Stimulated activated naive B cell treated with anti-CD40 and anti-IgM and Interleukin-4, amounts not matched to agents 10 μg/mL and 1 μg/mL and 100 μg/mL, for 72 hours (primary cell): ENCODE data around the gene ZNF764.
A peak's percentile ranks its signal among the peaks of the same experiment; 100 is the strongest.

ENCODE experiments used
- ATAC-seq, 2 donors: fragments of 150-1000 bp; cut with Tn5 transposase; replicated peaks; 2 replicates each; pipeline ENCODE4 v1.10.0; 2021; ENCODE audit warnings: moderate library complexity in 1 of 2
- DNase-seq: peaks from one replicate; pipeline ENCODE4 v3.0.0; 2021
- H3K27ac Mint-ChIP-seq: one replicate; pipeline ENCODE4 v1.8.0; 2022; ENCODE audit warnings: mild to moderate bottlenecking, mixed read lengths
- H3K27me3 Mint-ChIP-seq, 2 donors: one replicate each; pipeline ENCODE4 v1.8.0; 2022; ENCODE audit warnings: mixed read lengths in 2 of 2
- H3K36me3 Mint-ChIP-seq, 2 donors: one replicate each; pipeline ENCODE4 v1.8.0; 2022; ENCODE audit warnings: mixed read lengths in 2 of 2, mild to moderate bottlenecking in 1 of 2
- H3K4me1 Mint-ChIP-seq, 2 donors: one replicate each; pipeline ENCODE4 v1.8.0; 2022; ENCODE audit warnings: mixed read lengths in 2 of 2, mild to moderate bottlenecking in 1 of 2
- H3K4me3 Mint-ChIP-seq, 2 donors: one replicate each; pipeline ENCODE4 v1.8.0; 2022; ENCODE audit warnings: mild to moderate bottlenecking in 2 of 2, mixed read lengths in 2 of 2, moderate library complexity in 1 of 2
- H3K9me3 Mint-ChIP-seq, 2 donors: one replicate each; pipeline ENCODE4 v1.8.0; 2022; ENCODE audit warnings: mixed read lengths in 2 of 2, mild to moderate bottlenecking in 1 of 2

ZNF764 gene

DNA sequence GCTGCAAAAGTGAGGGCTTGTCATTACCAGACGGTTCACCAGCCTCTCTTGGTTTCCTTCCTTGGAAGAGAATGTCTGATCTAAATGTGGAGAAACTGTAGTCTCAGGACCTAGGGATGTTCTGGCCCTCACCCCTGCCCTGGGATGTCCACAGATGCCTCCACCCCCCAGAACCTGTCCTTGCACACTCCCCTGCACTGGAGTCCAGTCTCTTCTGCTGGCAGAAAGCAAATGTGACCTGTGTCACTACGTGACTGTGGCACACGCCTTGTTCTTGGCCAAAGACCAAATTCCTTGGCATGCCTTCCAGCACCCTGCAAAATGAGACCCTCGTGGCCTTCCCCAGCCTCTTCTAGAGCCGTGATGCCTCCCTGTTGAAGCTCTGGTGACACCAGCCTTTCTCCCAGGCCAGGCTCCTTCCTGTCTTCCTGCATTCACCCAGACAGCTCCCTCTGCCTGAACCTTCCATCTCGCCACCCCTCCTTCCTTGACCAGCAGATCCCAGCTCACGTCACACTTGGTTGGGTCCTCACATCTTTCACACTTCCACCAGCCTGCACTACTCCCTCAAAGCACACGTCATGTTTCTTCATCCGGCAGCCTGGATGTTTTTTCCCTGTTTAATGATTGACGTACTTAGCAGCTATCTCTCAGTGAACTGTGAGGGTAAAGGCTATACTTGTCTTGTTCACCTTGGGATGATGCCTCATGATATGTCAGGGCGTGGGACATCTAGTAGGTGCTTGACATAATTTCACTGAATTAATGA, 36.1 kb downstream of the ZNF764 start:
- no peaks in the 10 kb centered on the region for H3K9me3 Mint-ChIP-seq
- DNase-seq = no peak

GRCh38 chr16:30521476-30521872, 36.7 kb downstream of the ZNF764 start:
- ATAC-seq = no peak
- Mint-ChIP-seq H3K9me3 (no peaks in the 10 kb centered on the region), H3K4me3 (no peak overlapping the region), H3K27ac (peak overlapping the region; percentile 37), H3K4me1 (peaks cover 18 to 29% of the 10 kb centered on the region in 2 donors), H3K27me3 (no peaks in the 10 kb centered on the region), H3K36me3 (peaks cover 49 to 50% of the 10 kb centered on the region in 2 donors)
- DNase-seq = no peak

More for the DNA sequence above, 36.1 kb downstream of the ZNF764 start:
- no peaks in the 10 kb centered on the region for H3K27me3 Mint-ChIP-seq
- peaks cover 16 to 29% of the 10 kb centered on the region in 2 donors for H3K4me1 Mint-ChIP-seq
- ATAC-seq = no peak
- peak overlapping the region in 1 of 2 donors; percentile 3 for H3K4me3 Mint-ChIP-seq
- peak overlapping the region; percentile 37 for H3K27ac Mint-ChIP-seq
- peaks cover 43 to 44% of the 10 kb centered on the region in 2 donors for H3K36me3 Mint-ChIP-seq

DNA sequence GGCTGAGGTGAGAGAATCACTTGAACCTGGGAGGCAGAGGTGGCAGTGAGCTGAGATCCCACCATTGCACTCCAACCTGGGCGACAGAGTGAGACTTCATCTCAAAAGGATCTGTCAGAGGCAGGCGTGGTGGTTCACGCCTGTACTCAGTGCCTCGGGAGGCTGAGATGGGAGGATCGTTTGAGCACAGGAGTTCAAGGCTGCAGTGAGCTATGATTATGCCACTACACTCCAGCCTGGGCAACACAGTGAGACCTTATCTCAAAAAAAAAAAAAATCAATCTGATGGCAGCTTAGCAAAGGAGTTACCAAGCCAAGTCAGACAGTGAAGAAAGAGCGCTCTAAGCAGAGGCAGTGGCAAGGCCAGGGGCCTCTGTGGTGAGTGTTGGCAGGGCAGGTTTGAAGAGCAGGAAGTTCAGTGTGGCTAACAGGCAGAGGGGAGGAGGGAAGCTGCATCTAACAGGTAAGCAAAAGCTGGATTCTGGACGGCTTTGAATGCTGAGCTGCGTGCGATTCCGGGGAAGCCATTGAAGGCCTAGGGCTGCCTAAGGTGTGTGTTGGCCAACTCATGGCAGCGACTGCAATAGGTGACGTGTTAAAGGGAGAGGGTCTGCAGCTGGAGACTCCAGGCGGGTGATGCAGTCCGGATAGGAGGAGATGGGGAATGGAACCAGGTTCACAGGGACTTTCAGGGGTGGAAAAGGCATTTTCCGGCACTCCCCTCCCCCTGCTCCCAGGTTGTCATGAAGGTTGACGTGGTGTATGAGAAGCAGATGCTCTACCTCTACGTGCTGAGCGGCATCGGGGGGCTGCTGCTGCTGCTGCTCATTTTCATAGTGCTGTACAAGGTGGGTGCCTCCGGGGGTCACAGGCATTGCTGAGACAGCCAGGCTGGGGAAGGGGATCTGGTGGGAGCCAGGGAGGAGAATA, 38.8 kb downstream of the ZNF764 start:
- Mint-ChIP-seq H3K4me1 (peaks cover 10 to 11% of the 10 kb centered on the region in 2 donors), H3K27me3 (no peaks in the 10 kb centered on the region), H3K27ac (peak overlapping the region; percentile 68), H3K4me3 (peak overlapping the region in 1 of 2 donors; percentile 23), H3K9me3 (no peaks in the 10 kb centered on the region), H3K36me3 (peaks cover 62 to 65% of the 10 kb centered on the region in 2 donors)
- no peak for ATAC-seq
- no peak for DNase-seq

- ATAC-seq (no peak), DNase-seq (no peak)
- H3K4me3 Mint-ChIP-seq = no peak overlapping the region
- no peaks in the 10 kb centered on the region for H3K9me3 Mint-ChIP-seq
- H3K27me3 Mint-ChIP-seq = no peaks in the 10 kb centered on the region
- peaks cover 64 to 68% of the 10 kb centered on the region in 2 donors for H3K36me3 Mint-ChIP-seq
- peak overlapping the region; percentile 68 for H3K27ac Mint-ChIP-seq
- peaks cover 4 to 8% of the 10 kb centered on the region in 2 donors for H3K4me1 Mint-ChIP-seq
Measured at GRCh38 chr16:30518552-30518951, 39.6 kb downstream of the ZNF764 start.

GRCh38 chr16:30515275-30515674, 42.9 kb downstream of the ZNF764 start:
- ATAC-seq (no peak), DNase-seq (no peak)
- Mint-ChIP-seq H3K4me3 (no peak overlapping the region), H3K4me1 (peaks cover 3 to 4% of the 10 kb centered on the region in 2 donors), H3K9me3 (no peaks in the 10 kb centered on the region), H3K36me3 (peaks cover 75 to 79% of the 10 kb centered on the region in 2 donors), H3K27ac (peak overlapping the region; percentile 56), H3K27me3 (no peaks in the 10 kb centered on the region)

GRCh38 chr16:30511509-30511908, 46.7 kb downstream of the ZNF764 start:
- DNase-seq = no peak
- Mint-ChIP-seq H3K27ac (peak overlapping the region; percentile 15), H3K4me1 (peaks cover 0 to 1% of the 10 kb centered on the region in 2 donors), H3K9me3 (no peaks in the 10 kb centered on the region), H3K36me3 (peaks cover 57 to 61% of the 10 kb centered on the region in 2 donors), H3K4me3 (peak overlapping the region in 1 of 2 donors; percentile 33), H3K27me3 (no peaks in the 10 kb centered on the region)
- ATAC-seq = no peak

DNA sequence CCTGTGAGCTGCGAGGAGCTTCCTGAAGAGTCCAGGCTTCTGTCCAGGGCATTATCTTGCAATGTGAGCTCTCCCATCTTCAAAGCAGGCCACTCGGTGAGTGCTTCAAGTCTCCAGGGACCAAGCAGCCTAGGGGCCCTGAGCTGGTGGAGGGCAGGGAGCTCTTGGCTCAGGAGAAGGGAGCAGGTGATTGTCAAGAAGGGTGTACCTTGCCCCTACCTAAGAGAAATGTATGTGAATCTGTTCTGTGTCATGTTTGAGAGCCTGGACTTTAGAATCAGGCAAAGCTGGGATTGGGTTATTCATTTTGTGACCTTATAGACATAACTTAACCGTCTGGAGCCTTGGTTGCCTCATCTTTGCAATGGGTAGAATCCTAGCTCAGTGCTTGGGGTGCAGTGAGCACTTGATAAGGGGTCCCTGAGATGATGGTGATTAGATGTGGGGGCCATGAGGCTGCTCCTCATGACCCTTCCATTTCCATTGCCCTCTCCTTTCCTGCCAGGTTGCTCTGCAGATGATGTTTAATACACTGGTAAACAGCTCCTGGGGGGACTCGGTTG, 47.7 kb downstream of the ZNF764 start:
- ATAC-seq = no peak

DNA sequence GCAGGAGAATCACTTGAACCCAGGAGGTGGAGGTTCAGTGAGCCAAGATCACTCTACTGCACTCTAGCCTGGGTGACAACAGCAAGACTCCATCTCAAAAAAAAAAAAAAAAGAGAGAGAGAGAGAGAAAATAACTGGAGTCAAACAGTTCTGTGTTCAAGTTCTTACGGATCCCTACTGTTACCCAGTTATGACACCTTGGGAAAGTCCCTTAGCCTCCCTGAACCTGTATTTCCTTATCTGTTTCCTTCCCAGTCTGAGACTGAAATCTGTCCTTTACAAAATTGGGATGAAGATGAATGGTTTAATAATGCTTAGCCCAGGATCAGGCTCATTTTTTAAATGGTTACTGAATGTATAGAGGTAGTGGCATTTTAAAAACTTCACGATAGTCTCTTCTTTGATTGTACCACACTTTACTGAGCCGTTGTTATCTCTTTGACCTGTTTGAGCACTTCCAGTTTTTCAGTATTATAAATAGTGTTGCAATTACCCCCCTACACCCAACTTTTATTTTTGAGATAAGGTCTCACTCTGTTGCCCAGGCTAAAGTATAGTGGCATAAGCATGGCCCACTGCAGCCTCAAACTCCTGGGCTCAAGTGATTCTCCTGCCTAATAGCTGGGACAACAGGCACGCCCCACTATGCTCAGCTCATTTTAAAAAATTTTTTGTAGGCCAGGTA, 49.0 kb downstream of the ZNF764 start:
- Mint-ChIP-seq H3K36me3 (peaks cover 51 to 52% of the 10 kb centered on the region in 2 donors), H3K4me3 (no peak overlapping the region), H3K27me3 (no peaks in the 10 kb centered on the region), H3K27ac (peak overlapping the region; percentile 59), H3K4me1 (no peaks in the 10 kb centered on the region), H3K9me3 (no peaks in the 10 kb centered on the region)
- no peak for DNase-seq
- ATAC-seq = no peak

More for the DNA sequence above, 47.7 kb downstream of the ZNF764 start:
- Mint-ChIP-seq H3K4me1 (no peaks in the 10 kb centered on the region), H3K4me3 (no peak overlapping the region), H3K9me3 (no peaks in the 10 kb centered on the region), H3K27ac (peak overlapping the region; percentile 84), H3K27me3 (no peaks in the 10 kb centered on the region), H3K36me3 (peaks cover 54 to 55% of the 10 kb centered on the region in 2 donors)
- no peak for DNase-seq
